Measurements from ENCODE around the gene POLR3G.

DNA sequence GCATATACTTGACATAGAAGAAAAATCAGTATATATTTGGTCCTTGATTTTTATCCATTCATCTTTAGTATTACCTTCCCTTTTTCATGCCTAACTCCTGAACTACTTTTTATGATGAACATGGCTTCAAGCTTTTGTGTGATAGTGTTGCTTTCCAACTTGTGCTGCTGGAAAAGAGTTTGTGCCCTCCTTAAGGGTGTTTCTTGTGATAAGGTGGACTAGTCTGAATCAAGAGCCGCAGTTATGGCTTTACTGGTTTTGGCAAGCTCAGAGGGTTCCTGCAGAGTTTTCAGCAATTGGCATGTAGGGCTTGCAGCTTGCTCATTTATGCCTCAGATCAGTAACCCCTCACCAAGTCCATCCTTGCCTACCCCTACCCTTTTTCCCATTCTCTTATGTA, 20.5 kb downstream of the POLR3G start:
- TF ChIP-seq, protein P1, sequence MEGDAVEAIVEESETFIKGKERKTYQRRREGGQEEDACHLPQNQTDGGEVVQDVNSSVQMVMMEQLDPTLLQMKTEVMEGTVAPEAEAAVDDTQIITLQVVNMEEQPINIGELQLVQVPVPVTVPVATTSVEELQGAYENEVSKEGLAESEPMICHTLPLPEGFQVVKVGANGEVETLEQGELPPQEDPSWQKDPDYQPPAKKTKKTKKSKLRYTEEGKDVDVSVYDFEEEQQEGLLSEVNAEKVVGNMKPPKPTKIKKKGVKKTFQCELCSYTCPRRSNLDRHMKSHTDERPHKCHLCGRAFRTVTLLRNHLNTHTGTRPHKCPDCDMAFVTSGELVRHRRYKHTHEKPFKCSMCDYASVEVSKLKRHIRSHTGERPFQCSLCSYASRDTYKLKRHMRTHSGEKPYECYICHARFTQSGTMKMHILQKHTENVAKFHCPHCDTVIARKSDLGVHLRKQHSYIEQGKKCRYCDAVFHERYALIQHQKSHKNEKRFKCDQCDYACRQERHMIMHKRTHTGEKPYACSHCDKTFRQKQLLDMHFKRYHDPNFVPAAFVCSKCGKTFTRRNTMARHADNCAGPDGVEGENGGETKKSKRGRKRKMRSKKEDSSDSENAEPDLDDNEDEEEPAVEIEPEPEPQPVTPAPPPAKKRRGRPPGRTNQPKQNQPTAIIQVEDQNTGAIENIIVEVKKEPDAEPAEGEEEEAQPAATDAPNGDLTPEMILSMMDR (CRISPR knock-in tag; IDR thresholded peaks at IDR 0.05) = no peak
- no peak for TF ChIP-seq RAD21 (CRISPR knock-in tag; IDR thresholded peaks at IDR 0.05)
- TF ChIP-seq, protein P2, sequence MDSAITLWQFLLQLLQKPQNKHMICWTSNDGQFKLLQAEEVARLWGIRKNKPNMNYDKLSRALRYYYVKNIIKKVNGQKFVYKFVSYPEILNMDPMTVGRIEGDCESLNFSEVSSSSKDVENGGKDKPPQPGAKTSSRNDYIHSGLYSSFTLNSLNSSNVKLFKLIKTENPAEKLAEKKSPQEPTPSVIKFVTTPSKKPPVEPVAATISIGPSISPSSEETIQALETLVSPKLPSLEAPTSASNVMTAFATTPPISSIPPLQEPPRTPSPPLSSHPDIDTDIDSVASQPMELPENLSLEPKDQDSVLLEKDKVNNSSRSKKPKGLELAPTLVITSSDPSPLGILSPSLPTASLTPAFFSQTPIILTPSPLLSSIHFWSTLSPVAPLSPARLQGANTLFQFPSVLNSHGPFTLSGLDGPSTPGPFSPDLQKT (CRISPR knock-in tag; IDR thresholded peaks at IDR 0.05; ENCODE audit: borderline replicate concordance) = no peak
- no peak for TF ChIP-seq ISL2 (CRISPR knock-in tag; IDR thresholded peaks at IDR 0.05)
- TF ChIP-seq RFX5 (IDR thresholded peaks at IDR 0.05; ENCODE audit: low read depth, low read length) = no peak
- TF ChIP-seq, protein P3, sequence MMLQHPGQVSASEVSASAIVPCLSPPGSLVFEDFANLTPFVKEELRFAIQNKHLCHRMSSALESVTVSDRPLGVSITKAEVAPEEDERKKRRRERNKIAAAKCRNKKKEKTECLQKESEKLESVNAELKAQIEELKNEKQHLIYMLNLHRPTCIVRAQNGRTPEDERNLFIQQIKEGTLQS (CRISPR knock-in tag; IDR thresholded peaks at IDR 0.05) = no peak
- TF ChIP-seq, protein P4, sequence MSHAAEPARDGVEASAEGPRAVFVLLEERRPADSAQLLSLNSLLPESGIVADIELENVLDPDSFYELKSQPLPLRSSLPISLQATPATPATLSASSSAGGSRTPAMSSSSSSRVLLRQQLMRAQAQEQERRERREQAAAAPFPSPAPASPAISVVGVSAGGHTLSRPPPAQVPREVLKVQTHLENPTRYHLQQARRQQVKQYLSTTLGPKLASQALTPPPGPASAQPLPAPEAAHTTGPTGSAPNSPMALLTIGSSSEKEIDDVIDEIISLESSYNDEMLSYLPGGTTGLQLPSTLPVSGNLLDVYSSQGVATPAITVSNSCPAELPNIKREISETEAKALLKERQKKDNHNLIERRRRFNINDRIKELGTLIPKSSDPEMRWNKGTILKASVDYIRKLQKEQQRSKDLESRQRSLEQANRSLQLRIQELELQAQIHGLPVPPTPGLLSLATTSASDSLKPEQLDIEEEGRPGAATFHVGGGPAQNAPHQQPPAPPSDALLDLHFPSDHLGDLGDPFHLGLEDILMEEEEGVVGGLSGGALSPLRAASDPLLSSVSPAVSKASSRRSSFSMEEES (CRISPR knock-in tag; IDR thresholded peaks at IDR 0.05) = no peak
- TF ChIP-seq KLF15 (CRISPR knock-in tag; IDR thresholded peaks at IDR 0.05; ENCODE audit: borderline replicate concordance) = no peak
- TF ChIP-seq ELF4 (CRISPR knock-in tag; IDR thresholded peaks at IDR 0.05; ENCODE audit: borderline replicate concordance) = no peak
- no peak for TF ChIP-seq NFKB2 (CRISPR knock-in tag; IDR thresholded peaks at IDR 0.05; ENCODE audit: borderline replicate concordance)
- no peak for TF ChIP-seq ZNF564 (CRISPR knock-in tag; IDR thresholded peaks at IDR 0.05)
- TF ChIP-seq ZFP36L2 (CRISPR knock-in tag; IDR thresholded peaks at IDR 0.05) = no peak
- TF ChIP-seq, protein P5, sequence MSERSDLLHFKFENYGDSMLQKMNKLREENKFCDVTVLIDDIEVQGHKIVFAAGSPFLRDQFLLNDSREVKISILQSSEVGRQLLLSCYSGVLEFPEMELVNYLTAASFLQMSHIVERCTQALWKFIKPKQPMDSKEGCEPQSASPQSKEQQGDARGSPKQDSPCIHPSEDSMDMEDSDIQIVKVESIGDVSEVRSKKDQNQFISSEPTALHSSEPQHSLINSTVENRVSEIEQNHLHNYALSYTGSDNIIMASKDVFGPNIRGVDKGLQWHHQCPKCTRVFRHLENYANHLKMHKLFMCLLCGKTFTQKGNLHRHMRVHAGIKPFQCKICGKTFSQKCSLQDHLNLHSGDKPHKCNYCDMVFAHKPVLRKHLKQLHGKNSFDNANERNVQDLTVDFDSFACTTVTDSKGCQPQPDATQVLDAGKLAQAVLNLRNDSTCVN (CRISPR knock-in tag; IDR thresholded peaks at IDR 0.05; ENCODE audit: borderline replicate concordance) = no peak

Measured in HepG2 (cell line).